HG03280 (cell line): ENCODE measurements around the gene SLC25A34.

Experiments
- ATAC-seq: cut with Tn5 transposase; IDR thresholded peaks from one replicate; pipeline ENCODE4 v1.9.1; 2021; ENCODE audit warnings: mild to moderate bottlenecking, moderate library complexity; ENCODE audit not compliant: unreplicated experiment

SLC25A34 gene

DNA sequence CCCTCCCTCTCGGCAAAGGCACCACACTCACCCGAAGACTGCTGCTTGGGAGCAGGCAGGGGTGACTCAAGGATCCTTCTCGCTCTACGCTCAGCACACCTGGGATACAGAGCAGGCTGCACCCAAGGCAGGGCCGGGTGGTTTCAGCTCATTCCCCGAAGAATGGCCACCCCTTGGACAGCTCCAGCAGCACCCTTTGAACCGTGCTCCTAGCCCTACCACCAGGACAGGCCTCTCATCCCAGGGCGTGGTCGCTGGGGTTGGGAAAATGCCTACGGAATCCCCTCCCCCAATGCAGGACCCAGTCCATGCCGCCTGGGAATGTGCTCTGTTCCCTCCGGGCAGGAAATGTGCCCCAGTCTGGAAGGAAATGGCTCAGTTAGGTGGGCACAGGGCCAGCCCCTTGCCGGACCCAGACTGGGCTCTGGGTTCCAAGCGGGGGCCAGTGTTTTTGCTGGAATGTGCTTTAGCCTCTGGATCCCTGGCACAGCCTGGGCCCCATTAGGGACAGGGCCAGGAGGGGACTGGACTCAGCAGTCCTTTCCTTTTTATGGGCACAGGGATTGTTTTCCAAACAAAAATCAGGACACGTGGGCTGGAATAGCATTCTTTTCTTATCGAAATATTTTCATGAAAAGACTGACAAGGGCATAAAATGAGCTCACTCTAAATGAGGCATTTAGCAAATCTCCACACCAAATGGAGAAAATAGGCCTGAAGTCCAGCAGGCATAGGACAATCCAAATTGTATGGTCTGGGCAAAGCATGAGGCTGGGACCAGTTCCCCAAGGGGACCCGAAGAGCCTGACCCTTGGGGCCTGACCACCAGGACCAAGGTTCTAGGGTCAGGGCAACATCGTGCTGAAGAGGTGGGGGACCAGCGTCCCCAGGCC, 13.6 kb downstream of the SLC25A34 start:
- ATAC-seq, result no peak

DNA sequence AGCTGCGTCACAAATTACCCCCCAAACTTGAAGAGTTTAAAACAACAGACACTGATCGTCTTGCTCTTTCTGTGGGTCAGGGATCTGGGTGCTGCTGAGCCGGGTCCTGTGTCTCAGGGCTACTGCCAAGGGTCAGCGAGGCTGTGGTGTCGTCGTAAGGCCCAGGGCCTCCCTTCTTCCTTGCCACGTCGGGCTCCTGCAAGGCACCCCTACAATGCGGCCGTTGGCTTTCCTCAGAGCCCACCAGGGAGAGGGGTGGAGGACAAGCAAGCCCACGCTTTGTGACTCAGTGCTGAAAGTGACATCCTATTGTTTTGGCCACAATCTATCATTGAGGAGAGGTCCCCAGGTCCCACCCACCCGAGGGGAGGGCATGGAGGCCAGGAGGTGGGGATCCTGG, 14.9 kb downstream of the SLC25A34 start:
- ATAC-seq, result no peak

DNA sequence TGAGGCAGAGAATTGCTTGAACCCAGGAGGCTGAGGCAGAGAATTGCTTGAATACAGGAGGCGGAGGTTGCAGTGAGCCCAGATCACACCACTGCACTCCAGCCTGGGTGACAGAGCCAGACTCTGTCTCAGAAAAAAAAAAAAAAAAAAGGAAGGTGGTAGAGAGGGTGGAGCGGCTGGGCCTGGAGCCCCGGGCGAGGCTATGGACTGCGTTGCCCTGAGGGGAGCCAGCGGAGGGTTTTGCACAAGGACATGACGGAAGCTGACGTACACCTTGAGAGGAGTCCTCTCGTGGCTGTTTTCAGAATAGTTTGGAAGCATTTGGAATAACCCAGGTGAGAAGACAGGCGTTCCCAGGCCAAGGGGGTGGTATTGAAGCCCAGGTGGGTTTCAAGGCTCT, 15.7 kb downstream of the SLC25A34 start:
- no peak for ATAC-seq

DNA sequence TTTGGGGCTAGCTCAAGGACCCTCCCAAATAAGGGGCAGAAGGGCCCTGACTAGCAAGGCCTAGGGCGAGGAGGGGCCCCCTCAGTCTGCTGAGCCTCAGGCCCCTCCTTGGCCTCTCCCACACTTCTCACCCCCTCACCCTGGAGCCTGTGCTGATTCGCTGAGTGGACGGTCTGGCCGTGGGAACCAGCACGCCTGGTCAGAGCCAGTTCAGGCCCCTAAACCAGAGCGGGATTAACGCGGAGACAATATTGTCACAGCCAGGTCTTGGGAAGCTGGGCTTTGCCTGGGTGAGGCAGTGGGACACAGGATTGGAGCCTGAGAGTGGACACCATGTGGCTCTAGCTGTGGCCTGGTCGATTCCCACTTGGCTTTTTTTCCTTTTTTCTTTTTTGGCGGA, 17.7 kb downstream of the SLC25A34 start:
- no peak for ATAC-seq

DNA sequence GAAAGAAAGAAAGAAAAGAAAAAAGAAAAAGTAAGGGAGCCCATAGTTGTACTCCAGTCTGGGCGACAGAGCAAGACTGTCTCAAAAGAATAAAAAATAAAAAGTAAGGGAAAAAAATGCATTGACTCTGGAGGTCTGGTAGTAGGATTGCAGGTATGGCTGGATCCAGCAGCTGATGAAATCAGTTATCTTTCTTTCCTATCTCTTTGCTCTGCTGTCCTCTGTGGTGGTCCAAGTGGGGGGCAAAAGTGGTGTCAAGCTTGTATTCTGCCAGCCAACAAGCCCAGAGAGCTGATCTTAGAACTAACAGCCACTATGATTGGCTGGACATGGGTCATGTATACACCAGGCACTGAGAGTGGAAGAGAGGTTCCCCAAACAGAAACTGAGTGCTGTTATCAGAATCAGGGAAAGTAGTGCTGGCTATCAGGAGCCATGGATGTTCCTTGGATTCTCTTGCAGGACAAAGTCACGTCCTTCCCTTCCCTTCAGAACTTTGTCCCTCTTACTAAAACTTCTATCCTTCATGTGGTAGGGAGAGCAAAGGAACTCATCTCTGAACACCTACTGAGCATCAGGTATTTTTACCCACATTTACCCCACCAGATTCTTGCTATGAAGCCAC, 19.1 kb downstream of the SLC25A34 start:
- no peak for ATAC-seq

DNA sequence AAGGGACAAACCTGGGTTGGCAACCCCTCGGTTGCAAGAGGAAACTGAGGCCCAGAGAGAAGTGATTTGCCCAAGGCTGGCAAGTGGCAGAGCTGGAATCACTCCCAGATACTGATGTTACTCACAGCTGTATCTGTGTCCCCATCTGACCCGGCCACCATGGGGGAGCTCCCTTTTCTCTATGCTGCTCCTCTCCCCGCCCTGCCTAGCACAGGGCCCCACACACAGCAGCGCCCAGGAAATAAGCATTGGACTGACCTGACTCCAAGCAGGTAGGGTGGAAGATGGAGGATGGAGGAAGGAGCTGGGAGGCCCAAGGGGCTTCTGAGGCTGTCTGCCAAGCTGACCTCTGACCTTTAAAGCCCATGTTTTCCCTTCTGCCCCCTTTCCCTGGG, 19.6 kb downstream of the SLC25A34 start:
- ATAC-seq, result no peak

DNA sequence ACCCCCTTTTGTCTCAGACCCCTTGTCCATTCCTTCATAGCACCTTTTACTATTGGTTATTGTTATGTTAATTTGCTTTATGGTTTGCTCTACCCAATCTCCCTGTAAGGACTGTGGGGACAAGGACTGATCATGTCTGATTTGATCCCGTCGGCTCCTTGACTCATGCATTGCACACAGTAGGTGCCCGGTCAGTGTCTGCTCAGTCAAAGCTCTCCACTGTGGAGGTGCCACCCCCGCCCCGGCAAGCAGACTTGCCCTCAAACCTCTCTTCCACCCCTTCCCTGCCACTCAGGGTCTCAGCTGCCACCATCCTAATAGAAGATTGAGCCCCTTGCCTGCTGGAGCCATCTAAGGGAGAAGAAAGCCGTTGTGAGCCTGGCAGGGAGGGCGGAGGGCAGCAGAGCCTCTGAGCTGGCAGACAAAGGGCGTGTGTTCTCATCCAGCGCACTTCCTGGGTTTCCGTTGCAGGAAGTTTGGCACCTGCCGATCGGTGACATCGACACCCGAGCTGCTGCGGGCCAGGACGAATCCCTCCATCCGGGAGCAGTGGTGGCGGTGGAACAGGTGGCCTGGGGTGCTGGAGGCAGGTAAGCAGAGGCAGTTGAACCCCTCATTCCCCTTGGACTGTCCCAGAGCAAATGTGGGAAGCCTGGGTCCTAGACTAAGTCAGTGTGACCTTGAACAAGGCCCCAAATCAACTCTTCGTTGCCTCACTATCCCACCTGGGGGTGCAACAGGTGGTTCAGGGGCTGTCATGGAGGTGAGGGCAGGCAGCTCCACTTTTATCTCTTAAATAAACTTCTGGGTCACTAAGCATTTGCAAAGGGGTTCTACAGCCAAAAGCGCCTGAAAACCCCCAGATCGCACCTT, 20.3 kb downstream of the SLC25A34 start:
- ATAC-seq, result no peak

DNA sequence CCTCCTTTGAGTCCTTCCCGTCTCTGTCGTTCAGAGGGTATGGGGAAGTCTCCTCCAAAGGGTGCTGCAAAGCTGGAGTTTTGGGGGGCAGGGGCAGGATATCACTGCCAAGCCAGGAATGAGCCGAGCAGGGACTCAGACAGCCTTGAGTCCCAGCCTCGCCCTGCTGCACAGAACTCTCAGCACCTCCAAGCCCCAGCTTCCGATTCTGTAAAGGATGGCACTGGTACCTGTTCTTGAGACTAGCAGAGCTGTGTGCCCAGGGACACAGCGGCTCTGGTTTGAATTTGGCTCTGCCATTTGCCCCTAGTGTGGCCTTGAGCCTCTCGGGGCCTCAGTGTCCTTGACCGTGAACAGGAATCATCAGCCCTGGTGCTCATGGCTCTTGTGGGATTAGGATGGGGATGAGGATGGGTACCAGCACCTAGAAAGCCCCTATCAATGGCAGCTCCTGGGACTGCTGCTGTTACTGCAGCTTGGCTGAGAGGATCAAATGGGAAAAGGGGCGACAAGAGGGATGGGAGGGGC, 21.0 kb downstream of the SLC25A34 start:
- ATAC-seq, result no peak

DNA sequence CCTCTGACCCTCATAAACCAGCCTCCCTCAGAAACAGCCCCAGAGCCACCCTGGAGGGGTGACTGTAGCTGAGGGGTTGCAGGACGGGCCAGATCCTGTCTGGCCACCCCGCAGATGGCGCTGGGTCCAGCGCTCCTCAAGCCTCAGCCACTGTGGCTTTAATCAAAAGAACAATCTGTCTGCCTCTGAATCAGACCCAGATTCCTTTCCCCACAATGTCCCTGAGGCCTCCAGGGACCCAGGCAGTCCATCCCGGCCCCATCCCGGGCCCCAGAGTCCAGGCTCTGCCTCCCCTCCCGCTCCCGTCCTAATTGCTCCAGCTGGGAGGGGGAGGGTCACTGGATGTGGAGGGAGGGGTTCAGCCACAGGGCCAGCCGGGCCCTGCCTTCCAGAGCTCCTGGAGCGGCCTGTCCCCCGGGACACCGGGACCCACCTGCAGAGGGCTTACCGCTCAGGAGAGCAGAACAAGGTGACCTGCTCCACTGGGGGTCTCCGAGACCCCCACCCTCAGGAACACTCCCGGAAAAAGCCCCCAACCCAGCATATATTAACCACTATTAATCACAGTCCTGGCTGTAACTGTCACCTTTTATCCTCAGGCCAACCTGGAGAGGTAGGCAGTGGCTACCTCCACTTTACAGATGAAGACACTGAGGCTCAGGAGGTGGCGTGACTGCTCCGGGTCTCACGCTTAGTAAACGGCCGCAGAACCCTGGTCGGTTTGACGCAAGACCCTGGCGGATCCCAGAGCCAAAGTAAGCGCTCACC, 21.7 kb downstream of the SLC25A34 start:
- ATAC-seq, result no peak

DNA sequence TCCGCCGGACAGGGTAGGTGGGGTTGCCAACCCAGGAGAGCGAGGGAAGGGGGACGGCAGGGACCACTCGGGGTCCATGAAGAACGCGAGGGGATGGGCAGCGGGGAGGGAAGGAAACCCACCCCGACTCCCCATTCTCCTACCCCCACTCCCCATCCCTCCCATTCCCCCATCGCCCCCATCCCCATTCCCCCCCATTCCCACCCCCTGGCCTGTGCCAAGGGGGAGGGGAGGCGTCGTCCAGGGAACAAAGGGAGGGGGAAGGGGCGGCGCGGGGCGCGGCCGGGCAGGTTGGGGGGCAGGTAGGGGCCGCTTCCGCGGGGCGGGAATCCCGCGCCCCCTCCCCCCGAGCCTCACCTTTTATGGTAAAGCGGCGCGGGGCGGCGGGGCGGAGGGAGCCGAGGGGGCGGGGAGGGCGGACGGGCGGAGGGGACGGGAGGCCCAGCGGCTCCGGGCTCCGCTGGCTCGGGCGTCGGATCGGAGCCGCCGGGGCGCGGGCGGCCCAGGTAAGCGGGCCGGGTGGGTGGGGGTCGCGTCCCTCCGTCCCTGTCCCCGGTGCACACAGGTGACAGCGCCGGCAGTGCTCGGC, 22.4 kb downstream of the SLC25A34 start, which contains the start of gene FBLIM1:
Gene FBLIM1, plus strand, starts transcription at position 453 of the 589 bp plus-strand sequence. CDS start 6,189 bp downstream, outside the sequence.
- ATAC-seq, result no peak

DNA sequence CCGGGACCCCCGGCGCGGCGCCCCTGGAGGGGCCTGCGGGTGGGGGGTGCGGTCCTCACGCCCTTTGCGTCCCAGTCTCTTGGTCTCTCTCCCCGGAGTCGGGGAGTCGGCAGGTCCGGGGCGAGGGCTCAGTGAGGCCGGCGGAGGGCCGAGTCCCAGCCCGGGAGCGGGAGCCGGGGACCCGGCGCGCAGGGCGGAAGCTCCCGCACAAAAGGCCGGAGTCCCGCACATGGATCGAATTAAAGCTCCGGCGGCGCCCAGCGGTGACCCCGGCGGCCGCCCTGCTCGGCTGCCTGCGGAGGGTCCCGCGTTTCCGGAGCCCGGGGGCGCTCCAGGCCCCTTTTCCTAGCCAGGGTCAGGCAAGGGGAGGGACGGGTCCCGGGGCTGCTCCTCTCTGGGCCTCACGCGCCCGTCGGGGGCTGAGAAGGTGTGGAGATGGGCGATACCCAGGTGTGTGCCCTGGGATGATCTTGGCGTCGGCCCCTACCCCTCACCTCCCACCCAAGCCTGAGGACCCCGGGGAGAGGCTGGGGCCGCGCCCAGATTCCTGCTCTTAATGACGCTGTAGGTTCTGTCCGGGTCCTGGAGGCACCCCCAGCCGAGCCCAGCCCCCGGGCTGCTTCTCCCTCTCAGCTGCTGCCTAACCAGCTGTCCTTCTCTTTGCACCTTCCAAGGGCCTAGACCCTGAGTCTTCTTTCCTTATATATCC, 23.0 kb downstream of the SLC25A34 start:
- no peak for ATAC-seq

DNA sequence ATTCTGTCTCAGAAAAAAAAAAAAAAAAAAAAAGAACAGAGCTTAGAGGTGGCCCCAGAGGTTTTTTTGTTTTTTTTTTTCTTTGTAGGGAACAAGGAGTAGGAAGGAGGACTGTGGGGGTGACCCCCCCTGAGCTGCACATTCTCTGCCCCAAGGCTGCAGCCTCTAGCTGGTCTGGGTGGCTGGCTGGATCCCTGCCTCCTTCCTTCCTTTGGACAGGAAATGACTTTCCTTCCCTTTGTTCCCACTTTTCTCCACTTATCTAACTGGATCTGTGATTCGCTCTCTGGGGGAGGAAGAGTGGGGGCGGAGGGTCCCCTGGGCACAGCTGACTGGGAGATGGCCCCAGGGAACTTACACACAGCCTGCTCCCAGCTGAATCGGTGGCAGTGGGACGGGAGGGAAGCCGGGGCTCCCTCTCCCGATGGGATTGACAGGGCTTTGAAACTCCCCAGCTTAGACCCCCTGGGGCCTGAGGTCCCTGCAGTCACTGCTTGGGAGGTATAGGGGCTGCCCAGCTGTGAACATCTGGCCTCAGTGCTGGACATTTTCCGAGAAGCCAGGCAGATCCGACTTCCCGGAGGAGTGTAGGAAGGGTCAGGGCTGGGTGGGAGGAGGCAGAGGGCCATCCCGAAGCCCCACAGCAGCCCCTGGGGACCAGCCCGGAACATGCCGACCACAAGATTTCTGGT, 24.6 kb downstream of the SLC25A34 start:
- ATAC-seq, result no peak

DNA sequence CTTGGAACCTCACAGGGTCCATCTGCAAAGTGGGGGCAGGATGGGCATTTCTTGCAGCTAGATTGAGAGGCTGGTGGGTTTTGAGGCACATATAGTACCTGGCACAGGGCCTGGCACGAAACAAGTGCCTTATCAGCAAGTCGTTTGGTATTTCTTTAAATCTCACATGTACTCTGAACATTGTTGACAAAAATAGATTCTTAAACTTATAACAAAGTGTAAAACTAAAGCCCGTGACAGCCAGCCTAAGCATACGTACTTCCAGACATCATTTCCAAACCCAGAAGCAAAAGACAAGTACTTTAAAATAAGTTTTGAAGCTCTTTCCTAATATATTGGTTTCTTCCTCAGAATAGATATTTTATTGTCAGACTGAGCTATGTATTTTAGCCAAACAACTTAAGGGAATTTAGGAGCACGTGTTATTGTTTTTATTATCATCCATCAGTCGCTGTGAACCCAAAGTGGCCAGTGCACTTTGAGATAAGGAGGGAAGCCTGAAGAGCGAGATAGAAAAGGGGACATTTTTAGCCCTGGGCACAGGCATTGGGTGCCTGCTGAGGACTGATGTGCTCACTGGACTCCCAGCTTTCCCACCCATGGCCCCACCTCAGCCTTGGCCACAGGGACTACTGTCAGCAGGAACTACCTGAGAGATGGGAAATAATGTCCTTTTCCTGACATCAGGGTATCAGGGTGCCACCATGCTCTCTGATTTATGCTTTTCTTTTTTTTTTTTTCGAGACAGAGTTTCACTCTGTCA, 25.5 kb downstream of the SLC25A34 start:
- no peak for ATAC-seq

DNA sequence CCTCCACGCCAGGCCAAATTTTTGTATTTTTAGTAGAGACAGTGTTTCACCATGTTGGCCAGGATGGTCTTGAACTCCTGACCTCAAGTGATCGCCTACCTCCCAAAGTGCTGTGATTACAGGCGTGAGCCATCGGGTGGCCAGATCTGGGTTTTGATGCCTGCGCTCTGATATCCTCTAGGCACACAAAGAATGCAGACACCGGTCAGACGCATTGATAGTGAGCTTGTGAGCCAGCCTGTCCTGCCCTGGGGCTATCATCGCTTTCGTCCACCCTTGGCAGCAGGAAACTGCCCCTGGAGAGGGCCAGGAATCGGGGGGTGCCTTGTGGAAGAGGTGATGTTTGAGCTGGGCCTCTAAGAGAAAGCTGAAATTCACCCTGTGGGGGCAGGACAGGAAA, 26.5 kb downstream of the SLC25A34 start:
- ATAC-seq, result no peak

DNA sequence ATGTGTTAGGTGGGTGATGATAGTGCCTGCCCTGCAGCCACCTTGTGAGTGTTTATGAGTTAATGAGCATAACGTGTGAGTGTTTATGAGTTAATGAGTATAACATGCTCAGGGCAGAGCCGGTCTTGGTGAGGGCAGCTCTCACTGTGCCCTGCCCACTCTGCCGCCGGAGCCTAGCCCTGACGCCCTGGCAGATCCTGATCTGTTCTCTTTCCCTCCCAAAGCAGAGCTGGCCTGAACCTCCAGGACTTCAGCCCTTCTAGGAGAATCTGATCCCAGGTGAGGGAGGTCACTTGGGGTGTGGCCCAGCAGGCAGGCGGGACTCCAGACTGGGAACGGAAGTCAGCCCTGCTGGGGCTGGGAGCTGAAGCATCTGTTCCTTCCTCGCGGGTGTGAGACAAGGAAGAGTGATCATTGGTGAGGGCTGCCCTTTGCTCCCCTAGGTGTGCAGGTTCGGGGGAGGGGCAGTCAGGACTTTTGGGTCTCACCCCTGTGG, 28.3 kb downstream of the SLC25A34 start:
- no peak for ATAC-seq

DNA sequence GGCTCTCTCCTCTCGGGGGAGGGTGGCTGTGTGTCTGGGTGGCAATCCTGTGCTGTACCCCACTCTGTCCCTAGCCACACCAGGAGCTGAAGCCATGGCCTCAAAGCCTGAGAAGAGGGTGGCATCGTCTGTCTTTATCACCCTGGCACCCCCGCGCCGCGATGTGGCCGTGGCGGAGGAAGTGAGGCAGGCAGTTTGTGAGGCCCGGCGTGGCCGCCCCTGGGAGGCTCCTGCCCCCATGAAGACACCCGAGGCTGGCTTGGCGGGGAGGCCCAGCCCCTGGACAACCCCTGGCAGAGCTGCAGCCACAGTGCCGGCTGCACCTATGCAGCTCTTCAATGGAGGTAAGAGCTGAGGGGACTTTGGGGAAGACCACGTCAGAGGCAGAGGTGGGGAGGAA, 28.8 kb downstream of the SLC25A34 start:
- ATAC-seq, result no peak

DNA sequence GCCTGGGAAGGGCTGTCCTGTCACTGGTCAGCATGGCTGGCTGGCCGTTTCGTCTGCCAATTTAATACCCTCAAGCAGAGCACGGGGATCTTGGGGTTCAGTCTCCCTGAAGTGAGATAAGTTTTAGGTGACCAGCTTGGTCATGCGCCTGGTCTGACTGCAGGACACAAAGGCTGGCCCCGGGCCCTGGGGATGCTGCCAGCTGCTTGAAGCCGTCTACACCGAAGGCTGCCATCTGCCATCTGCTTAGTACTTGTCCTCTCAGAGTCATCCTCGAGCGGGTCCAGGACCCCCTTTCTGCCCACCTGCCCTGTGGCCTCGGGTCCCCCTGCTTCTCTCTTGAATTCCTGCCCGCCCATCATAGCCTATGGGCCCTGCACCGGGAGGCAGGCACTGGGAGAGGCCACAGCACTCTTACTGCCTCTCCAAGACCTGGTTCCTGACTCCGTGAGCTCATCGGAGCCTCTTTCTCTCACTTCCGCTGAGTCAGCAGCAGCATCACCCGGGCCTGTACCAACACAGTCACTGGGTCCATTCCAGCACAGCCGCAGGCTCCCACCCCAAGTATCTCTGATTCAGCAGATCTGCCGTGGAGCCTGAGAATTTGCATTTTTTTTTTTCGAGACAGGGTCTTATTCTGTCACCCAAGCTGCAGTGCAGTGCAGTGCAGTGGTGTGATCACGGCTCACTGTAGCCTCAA, 29.6 kb downstream of the SLC25A34 start:
- no peak for ATAC-seq
